Panc1 (cell line): Measurements from ENCODE around the gene CD300LG. TPM values are rescaled to one million over a fixed set of nuclear protein-coding genes. Genes with fewer than 3 reads are reported as not detected.

ENCODE experiments used
- ATAC-seq: fragments of 200-7000 bp; cut with Tn5 transposase; 2 replicates; pipeline ENCODE4 v1.9.1; 2020; ENCODE audit warnings: mild to moderate bottlenecking, moderate library complexity
- BruUV-seq: library from RNA; stranded (reverse); fragments of 400-500 nt; replicated peaks from 2 replicates; lab custom pipeline; 2021; lab: Mats Ljungman, UMichigan
- CTCF ChIA-PET: fragments of 300-600 bp; sonication (Branson Sonifier 250); formaldehyde crosslinking; loops from one replicate; lab custom pipeline; 2022; ENCODE audit warnings: antibody characterized with exemption; lab: Charles Lee
- POLR2A ChIA-PET: fragments of 300-600 bp; sonication (Branson Sonifier 250); formaldehyde crosslinking; loops from one replicate; lab custom pipeline; 2022; ENCODE audit warnings: antibody characterized with exemption; lab: Charles Lee
- DNase-seq: peaks from one replicate; pipeline ENCODE4 v3.0.0-alpha.2; 2010; ENCODE audit warnings: low read depth, low spot score
- H3K27ac ChIP-seq: 2 replicates; pipeline ENCODE4 v1.5.1; 2011; ENCODE audit warnings: mild to moderate bottlenecking, low read length, inconsistent platforms
- H3K27me3 ChIP-seq: fragments of 200-500 bp; sonication (Bioruptor generic); 2 replicates; pipeline ENCODE4 v1.6.0; 2014; ENCODE audit warnings: low read length, inconsistent platforms; ENCODE audit not compliant: control insufficient read depth, insufficient read depth
- H3K36me3 ChIP-seq: fragments of 200-500 bp; sonication (Bioruptor generic); 2 replicates; pipeline ENCODE4 v1.5.1; 2014; ENCODE audit warnings: inconsistent platforms, mild to moderate bottlenecking, low read length, moderate library complexity; ENCODE audit not compliant: control insufficient read depth, insufficient read depth
- H3K4me1 ChIP-seq: 2 replicates; pipeline ENCODE4 v1.5.1; 2011; ENCODE audit warnings: inconsistent platforms, mild to moderate bottlenecking, low read length, moderate library complexity; ENCODE audit not compliant: control insufficient read depth, insufficient read depth
- H3K4me3 ChIP-seq, 2 experiments: 2 replicates each; pipeline ENCODE4 v1.5.1; 2011 to 2012; ENCODE audit warnings: low read depth in 2 of 2, low read length in 2 of 2, mild to moderate bottlenecking in 2 of 2, inconsistent platforms in 1 of 2, moderate library complexity in 1 of 2
- H3K9me3 ChIP-seq: fragments of 200-500 bp; sonication (Bioruptor generic); 2 replicates; pipeline ENCODE4 v1.5.1; 2014; ENCODE audit warnings: low read depth, mild to moderate bottlenecking, inconsistent platforms, low read length, moderate library complexity; ENCODE audit not compliant: control insufficient read depth, insufficient read depth
- CTCF ChIP-seq: fragments of 450-650 bp; IDR thresholded peaks from 2 replicates; pipeline ENCODE4 v1.5.1; 2017; ENCODE audit warnings: mild to moderate bottlenecking
- POLR2AphosphoS5 ChIP-seq: IDR thresholded peaks from 2 replicates; pipeline ENCODE4 v1.6.1; 2012; ENCODE audit warnings: mild to moderate bottlenecking, low read depth, low read length, moderate library complexity
- REST ChIP-seq, 2 experiments: IDR thresholded peaks; 2 replicates each; pipeline ENCODE4 v1.6.1; 2011 to 2012; ENCODE audit warnings: low read depth in 2 of 2, control low read depth in 1 of 2, low read length in 1 of 2, mild to moderate bottlenecking in 1 of 2, moderate library complexity in 1 of 2; ENCODE audit not compliant: insufficient read depth in 1 of 2
- SIN3A ChIP-seq: IDR thresholded peaks from 2 replicates; pipeline ENCODE4 v1.6.1; 2012; ENCODE audit warnings: low read depth, mild to moderate bottlenecking, low read length, moderate library complexity, borderline replicate concordance; ENCODE audit not compliant: insufficient read depth
- TCF7L2 ChIP-seq: IDR thresholded peaks from 2 replicates; pipeline ENCODE4 v1.6.1; 2011; ENCODE audit warnings: mild to moderate bottlenecking, low read depth, low read length, inconsistent platforms
- in situ Hi-C: cut with HindIII; loops from 2 replicates; pipeline ENCODE4 v1.10.0; 2016; ENCODE audit warnings: low sequenced_read_pairs, low pct_unique_long_range_greater_than_20kb
- intact Hi-C: fragments of 100-400 bp; cut with micrococcal nuclease; formaldehyde crosslinking; loops from one replicate; pipeline ENCODE4 v1.10.0; 2022; ENCODE audit not compliant: unreplicated experiment
- total RNA-seq: library from RNA; stranded (reverse); gene quantifications from one replicate; pipeline ENCODE4 v1.2.1, GENCODE V29; 2021; ENCODE audit not compliant: unreplicated experiment

The CD300LG gene
- total RNA-seq, 1 experiment from 2014 or later, result not detected

GRCh38 chr17:43845766-43846165 lies 1.2 kb upstream of the CD300LG start:
- POLR2A ChIA-PET, result no interaction called here

GRCh38 chr17:43846221-43846712 lies 709 bp upstream of the CD300LG start:
- in situ Hi-C loops, result no loop called here
- Histone ChIP-seq H3K9me3 (no peaks in the 10 kb centered on the region), H3K27me3 (no peaks in the 10 kb centered on the region), H3K36me3 (no peaks in the 10 kb centered on the region), H3K4me1 (peaks cover 6% of the 10 kb centered on the region; the same call in 1 of the 2 replicates), H3K27ac (no peak overlapping the region), H3K4me3 (no peak overlapping the region)
- ATAC-seq, result peak; percentile 93
- no TSS peak for BruUV-seq
- CTCF ChIA-PET, result interaction anchor here (0.5 to 1.1 kb wide), 5 partner anchors 25 to 292 kb away, joined by 3 to 4 read pairs (median 3); no protein-coding TSS in a partner anchor
- intact Hi-C loops, result no loop called here
- DNase-seq, result peak; percentile 38
- POLR2A ChIA-PET, result no interaction called here
- TF ChIP-seq POLR2AphosphoS5, result no peak
- TF ChIP-seq TCF7L2, result no peak
- peak; percentile 95 for TF ChIP-seq CTCF

More at GRCh38 chr17:43845766-43846165, 1.2 kb upstream of the CD300LG start:
- peaks cover 11% of the 10 kb centered on the region for H3K4me1 ChIP-seq
- no peak for ATAC-seq
- H3K4me3 ChIP-seq, result no peak overlapping the region
- no peaks in the 10 kb centered on the region for H3K27me3 ChIP-seq
- H3K36me3 ChIP-seq, result no peaks in the 10 kb centered on the region
- no peak for TF ChIP-seq SIN3A
- TF ChIP-seq REST (IDR thresholded peaks at IDR 0.05; ENCODE audit: insufficient read depth in 1 of 2, low read depth in 2 of 2, low read length in 1 of 2), result no peak
- no peak for TF ChIP-seq TCF7L2
- no peak for TF ChIP-seq CTCF
- TF ChIP-seq POLR2AphosphoS5, result no peak
- H3K27ac ChIP-seq, result no peak overlapping the region
- no TSS peak for BruUV-seq
- no peaks in the 10 kb centered on the region for H3K9me3 ChIP-seq
- in situ Hi-C loops (no loop called here), intact Hi-C loops (no loop called here)
- CTCF ChIA-PET, result interaction anchor here (0.5 to 1.1 kb wide), 5 partner anchors 26 to 292 kb away, joined by 3 to 4 read pairs (median 3); no protein-coding TSS in a partner anchor
- no peak for DNase-seq
